GM12892 (cell line): ENCODE data around the gene EYS.

Experiments used
- DNase-seq: peaks from one replicate; pipeline ENCODE4 v3.0.0; 2011; ENCODE audit not compliant: insufficient read length
- FAIRE-seq: peaks from 2 replicates; lab custom pipeline; 2011; peaks lifted over from hg19 to GRCh38; lab: Jason Lieb, UNC
- POLR2A ChIP-seq: IDR thresholded peaks from 2 replicates; pipeline ENCODE4 v1.6.1; 2011; ENCODE audit warnings: low read depth, low read length, control low read depth
- POLR2AphosphoS5 ChIP-seq: IDR thresholded peaks from 2 replicates; pipeline ENCODE4 v1.6.1; 2011; ENCODE audit warnings: low read depth, low read length, control low read depth
- TAF1 ChIP-seq: IDR thresholded peaks from 2 replicates; pipeline ENCODE4 v1.6.1; 2011; ENCODE audit warnings: low read depth, mild to moderate bottlenecking, control low read depth, low read length, borderline replicate concordance

The EYS gene

DNA sequence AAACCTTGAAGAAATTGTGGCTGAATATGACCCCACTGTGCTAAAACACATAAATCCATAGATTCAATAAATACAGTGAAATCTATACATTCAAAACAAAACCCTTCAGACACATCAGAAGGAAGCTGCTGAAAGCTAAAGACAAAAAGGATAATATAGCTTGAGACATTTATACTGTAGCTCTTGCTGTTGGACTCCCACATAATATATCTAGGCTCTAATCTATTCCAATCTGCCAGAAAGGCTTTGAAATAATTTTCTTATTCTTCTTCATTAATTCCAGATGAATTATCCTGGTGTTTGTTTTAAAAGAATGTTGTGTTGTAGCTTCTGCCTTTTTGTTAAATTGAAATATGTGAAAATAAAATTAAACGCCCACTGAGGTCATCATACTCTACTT is 454.0 kb downstream of the EYS start:
- FAIRE-seq: no peak
- no peak for DNase-seq
- TF ChIP-seq TAF1: no peak
- TF ChIP-seq POLR2A: no peak
- TF ChIP-seq POLR2AphosphoS5: no peak

DNA sequence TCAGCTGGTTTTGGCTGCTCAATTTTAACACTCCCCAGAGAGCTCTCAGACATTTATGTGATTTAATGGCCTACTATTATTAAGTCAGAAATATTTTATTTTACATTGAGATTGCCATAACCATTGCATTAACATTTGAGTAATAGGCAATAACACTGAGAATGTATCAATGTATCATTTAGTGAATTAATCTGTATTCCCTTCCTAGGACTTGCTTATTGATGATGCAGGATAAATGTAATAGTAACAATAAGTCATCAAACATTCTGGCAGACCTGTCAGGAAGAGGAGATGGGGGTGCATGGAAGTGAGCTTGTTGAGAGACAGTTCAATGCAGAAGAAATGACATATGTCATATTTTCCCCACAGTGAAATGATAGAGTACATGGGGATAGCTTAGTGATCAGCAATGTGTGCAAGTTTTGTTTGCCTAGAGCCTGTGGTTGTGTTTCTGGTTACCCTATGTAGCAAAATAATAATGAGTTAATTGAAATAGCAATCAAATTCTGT is 458.9 kb downstream of the EYS start:
- DNase-seq: no peak
- no peak for TF ChIP-seq TAF1
- TF ChIP-seq POLR2AphosphoS5: no peak
- no peak for TF ChIP-seq POLR2A
- FAIRE-seq: no peak

- no peak for TF ChIP-seq TAF1
- TF ChIP-seq POLR2A: no peak
- no peak for TF ChIP-seq POLR2AphosphoS5
- DNase-seq (no peak), FAIRE-seq (no peak)
These were observed 475.4 kb downstream of the EYS start for GRCh38 chr6:65231616-65232015.

- FAIRE-seq: no peak
- no peak for DNase-seq
- TF ChIP-seq TAF1: no peak
- TF ChIP-seq POLR2A: no peak
- no peak for TF ChIP-seq POLR2AphosphoS5
These were observed 477.2 kb downstream of the EYS start for GRCh38 chr6:65229825-65230224.

GRCh38 chr6:65221153-65221552 is 485.9 kb downstream of the EYS start:
- no peak for FAIRE-seq
- no peak for DNase-seq

GRCh38 chr6:65202738-65203137 is 504.3 kb downstream of the EYS start:
- FAIRE-seq (no peak), DNase-seq (no peak)
- no peak for TF ChIP-seq POLR2AphosphoS5
- TF ChIP-seq POLR2A: no peak
- no peak for TF ChIP-seq TAF1

More at GRCh38 chr6:65221153-65221552, 485.9 kb downstream of the EYS start:
- no peak for TF ChIP-seq TAF1
- TF ChIP-seq POLR2A: no peak
- TF ChIP-seq POLR2AphosphoS5: no peak

DNA sequence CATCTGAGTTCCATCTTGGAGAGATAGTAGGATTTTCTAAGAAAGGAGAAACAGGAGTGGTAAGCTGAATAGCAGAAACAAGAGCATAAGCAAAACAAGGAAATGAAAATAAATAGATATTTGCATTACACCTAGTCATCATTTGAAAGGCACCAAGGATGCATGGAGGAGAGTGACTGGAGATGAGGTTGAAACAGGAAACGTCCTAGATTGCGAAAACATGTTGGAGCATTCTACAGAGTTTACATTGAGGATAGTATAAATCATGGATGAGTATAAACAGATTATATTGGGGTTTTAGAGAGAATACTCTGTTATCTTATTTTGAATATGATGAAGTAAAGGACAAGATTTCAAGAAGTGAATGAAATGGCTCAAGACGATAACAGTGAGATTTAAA is 507.3 kb downstream of the EYS start:
- FAIRE-seq (no peak), DNase-seq (no peak)
- no peak for TF ChIP-seq TAF1
- no peak for TF ChIP-seq POLR2AphosphoS5
- TF ChIP-seq POLR2A: no peak

- DNase-seq (no peak), FAIRE-seq (no peak)
- TF ChIP-seq POLR2A (no peak), POLR2AphosphoS5 (no peak), TAF1 (no peak)
These were observed 507.9 kb downstream of the EYS start for GRCh38 chr6:65199121-65199520.

DNA sequence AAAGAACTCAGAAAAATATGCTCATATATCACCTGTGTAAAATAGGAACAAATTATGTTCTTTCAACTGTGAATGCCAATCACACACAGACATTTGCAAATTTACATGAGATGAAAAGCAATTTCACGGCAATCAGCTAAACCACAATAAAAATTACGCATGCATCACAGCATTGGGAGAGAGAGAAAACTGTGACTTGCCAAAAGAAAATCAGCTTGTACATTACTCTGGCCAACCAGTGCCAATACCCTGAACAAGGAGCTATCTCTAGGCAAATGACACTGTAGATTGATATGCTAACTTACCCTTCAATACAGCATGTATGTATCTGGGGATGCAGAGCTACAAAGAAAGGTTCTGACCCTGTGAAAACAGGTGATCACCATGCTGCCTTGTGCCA is 515.6 kb downstream of the EYS start:
- DNase-seq (no peak), FAIRE-seq (no peak)
- no peak for TF ChIP-seq TAF1
- TF ChIP-seq POLR2AphosphoS5: no peak
- no peak for TF ChIP-seq POLR2A

- no peak for DNase-seq
- no peak for TF ChIP-seq POLR2A
- no peak for TF ChIP-seq POLR2AphosphoS5
- no peak for TF ChIP-seq TAF1
- FAIRE-seq: no peak
These were observed 517.7 kb downstream of the EYS start for GRCh38 chr6:65189236-65189881.

- no peak for TF ChIP-seq POLR2AphosphoS5
- TF ChIP-seq TAF1: no peak
- no peak for TF ChIP-seq POLR2A
- DNase-seq: no peak
- FAIRE-seq: no peak
These were observed 520.2 kb downstream of the EYS start for GRCh38 chr6:65186826-65187225.

DNA sequence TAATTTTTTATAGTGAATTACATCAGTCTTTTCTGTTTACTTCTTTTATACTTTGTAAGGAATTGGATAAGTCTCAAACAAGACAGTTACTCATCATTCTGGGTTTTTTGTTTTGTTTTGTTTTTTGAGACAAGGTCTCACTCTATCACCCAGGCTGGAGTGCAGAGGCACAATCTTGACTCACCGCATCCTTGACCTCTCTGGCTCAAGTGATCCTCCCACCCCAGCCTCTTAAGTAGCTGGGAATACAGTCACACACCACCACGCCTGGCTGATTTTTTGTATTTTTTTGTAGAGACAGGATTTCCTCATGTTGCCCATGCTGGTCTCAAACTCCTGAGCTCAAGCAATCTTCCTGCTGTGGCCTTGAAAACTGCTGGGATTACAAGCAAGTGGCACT is 524.3 kb downstream of the EYS start:
- DNase-seq: no peak

More for the DNA sequence above, 524.3 kb downstream of the EYS start:
- no peak for FAIRE-seq
- no peak for TF ChIP-seq POLR2AphosphoS5
- TF ChIP-seq TAF1: no peak
- no peak for TF ChIP-seq POLR2A
